AG04450 (cell line): ENCODE measurements around the gene CDKN2C. TPM values are rescaled to one million over a fixed set of nuclear protein-coding genes. Genes with fewer than 3 reads are reported as not detected.

Source experiments
- CTCF ChIA-PET: fragments of 300-600, 350-600 bp; formaldehyde crosslinking; extraction: SDS; loops from one replicate; lab custom pipeline; 2022; ENCODE audit warnings: antibody characterized with exemption, inconsistent platforms; lab: Charles Lee
- POLR2A ChIA-PET: fragments of 350-600 bp; formaldehyde crosslinking; extraction: SDS; loops from one replicate; lab custom pipeline; 2021; ENCODE audit warnings: antibody characterized with exemption, inconsistent platforms; lab: Yijun Ruan, JAX
- DNase-seq: peaks from one replicate; pipeline ENCODE4 v3.0.0-alpha.2; 2011; ENCODE audit warnings: low read depth, low spot score
- H3K27ac ChIP-seq: one replicate; pipeline ENCODE4 v1.5.1; 2012; ENCODE audit warnings: low read depth, low read length, control low read depth
- H3K27me3 ChIP-seq: one replicate; pipeline ENCODE4 v1.6.0; 2012; ENCODE audit warnings: low read length; ENCODE audit not compliant: control insufficient read depth, insufficient read depth
- H3K4me3 ChIP-seq: 2 replicates; pipeline ENCODE4 v1.5.1; 2011; ENCODE audit warnings: mild to moderate bottlenecking, low read depth, low read length, control low read depth
- H3K9me3 ChIP-seq: 2 replicates; pipeline ENCODE4 v1.5.1; 2012; ENCODE audit warnings: low read length; ENCODE audit not compliant: control insufficient read depth, insufficient read depth
- CTCF ChIP-seq: IDR thresholded peaks from 2 replicates; pipeline ENCODE4 v1.5.1; 2011; ENCODE audit warnings: low read depth, low read length, control low read depth, inconsistent platforms
- polyA plus RNA-seq: library from polyadenylated mRNA; depleted of rRNA; stranded (reverse); fragments of >200 nt; gene quantifications from 2 replicates; pipeline ENCODE4 v1.2.3, GENCODE V29; 2011

Gene CDKN2C
- polyA plus RNA-seq, 1 experiment, result 12.5 TPM

GRCh38 chr1:50966991-50967390 lies 3.1 kb upstream of the CDKN2C start:
- H3K27me3 ChIP-seq, result no peaks in the 10 kb centered on the region
- no peak for TF ChIP-seq CTCF
- ChIA-PET CTCF (interaction anchor here (0.6 to 1.4 kb wide), 5 partner anchors 37 to 280 kb away, joined by 3 to 6 read pairs (median 4); no protein-coding TSS in a partner anchor), POLR2A (no interaction called here)
- no peak for DNase-seq
- no peak overlapping the region for H3K27ac ChIP-seq
- H3K9me3 ChIP-seq, result no peaks in the 10 kb centered on the region
- H3K4me3 ChIP-seq, result peak overlapping the region; percentile 85; the same call in 1 of the 2 replicates

DNA sequence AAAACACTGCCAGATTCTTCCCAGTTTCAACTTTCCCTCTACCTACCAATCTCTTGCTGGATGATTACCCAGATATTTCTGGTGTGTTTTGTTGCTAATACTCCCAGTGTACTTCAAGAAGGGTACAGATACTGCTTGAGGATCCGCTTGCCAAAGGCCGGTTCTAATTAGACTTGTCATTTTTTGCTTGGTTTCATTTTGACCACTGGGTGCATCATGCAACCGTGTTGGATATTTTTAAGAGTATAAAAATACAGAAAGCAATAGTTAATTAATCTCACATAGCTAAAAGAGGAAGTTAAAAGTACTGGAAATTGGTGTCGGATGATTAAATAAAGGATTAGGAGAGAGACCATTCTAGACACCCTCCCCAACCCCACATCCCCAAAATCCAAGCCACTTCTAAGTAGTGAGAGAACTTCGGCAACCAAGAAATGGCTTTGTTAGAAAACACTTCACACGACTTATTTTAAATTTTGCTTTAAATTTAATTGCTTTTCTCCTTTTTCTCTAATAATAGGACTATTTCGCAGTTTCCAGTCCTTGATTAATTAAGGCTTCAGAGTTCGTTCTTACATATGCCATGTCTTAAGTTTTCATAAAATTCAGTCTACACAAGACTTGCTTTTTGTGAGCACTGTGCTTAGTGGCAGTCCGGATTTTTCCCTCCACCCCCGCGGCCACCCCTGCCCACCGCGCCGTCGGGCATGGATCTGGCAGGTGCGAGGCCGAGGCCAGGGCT lies 2.5 kb upstream of the CDKN2C start:
- H3K27ac ChIP-seq, result peak overlapping the region; percentile 97
- DNase-seq, result no peak
- H3K9me3 ChIP-seq, result no peaks in the 10 kb centered on the region
- no peaks in the 10 kb centered on the region for H3K27me3 ChIP-seq
- CTCF ChIA-PET, result interaction anchor here (0.6 to 1.1 kb wide), 4 partner anchors 38 to 279 kb away, joined by 3 to 6 read pairs (median 4); no protein-coding TSS in a partner anchor
- POLR2A ChIA-PET, result interaction anchor here (1.0 to 1.8 kb wide), 2 partner anchors 10 to 38 kb away, joined by 3 to 13 read pairs; no protein-coding TSS in a partner anchor
- TF ChIP-seq CTCF, result no peak; the same call in 1 of the 2 replicates
- peak overlapping the region; percentile 85 for H3K4me3 ChIP-seq

- POLR2A ChIA-PET, result interaction anchor here (0.6 to 2.1 kb wide), 6 partner anchors 8 to 280 kb away, joined by 3 to 13 read pairs (median 6); partner anchors contain the start of gene FAF1
- DNase-seq, result peak; percentile 76
- H3K4me3 ChIP-seq, result peak overlapping the region; percentile 85
- H3K27me3 ChIP-seq, result no peaks in the 10 kb centered on the region
- no peaks in the 10 kb centered on the region for H3K9me3 ChIP-seq
- CTCF ChIA-PET, result interaction anchor here (0.9 to 1.6 kb wide), 7 partner anchors 8 to 222 kb away, joined by 3 to 6 read pairs (median 3); partner anchors contain the start of gene FAF1
- TF ChIP-seq CTCF, result peak; percentile 45
- H3K27ac ChIP-seq, result peak overlapping the region; percentile 97
Observed at GRCh38 chr1:50968158-50968820, 1.8 kb upstream of the CDKN2C start.

- peak overlapping the region; percentile 85 for H3K4me3 ChIP-seq
- no peak for TF ChIP-seq CTCF
- no peaks in the 10 kb centered on the region for H3K9me3 ChIP-seq
- CTCF ChIA-PET, result interaction anchor here (0.9 to 1.6 kb wide), 5 partner anchors 9 to 220 kb away, joined by 3 to 5 read pairs (median 5); partner anchors contain the start of gene FAF1
- POLR2A ChIA-PET, result interaction anchor here (0.6 to 2.1 kb wide), 5 partner anchors 8 to 279 kb away, joined by 3 to 13 read pairs (median 7); partner anchors contain the start of gene FAF1
- no peak for DNase-seq
- H3K27me3 ChIP-seq, result no peaks in the 10 kb centered on the region
- peak overlapping the region; percentile 81 for H3K27ac ChIP-seq
Observed at GRCh38 chr1:50968821-50969610, 1.0 kb upstream of the CDKN2C start.
